GM12878 (cell line): ENCODE results near the gene C5. TPM values are rescaled to one million over a fixed set of nuclear protein-coding genes. Genes with fewer than 3 reads are reported as not detected.

ENCODE experiments used
- ATAC-seq: fragments of 200-7000 bp; cut with Tn5 transposase; 3 replicates; pipeline ENCODE4 v1.9.1; 2020; ENCODE audit warnings: mild to moderate bottlenecking, moderate library complexity
- BruUV-seq: library from RNA; stranded (reverse); fragments of 400-500 nt; replicated peaks from 2 replicates; lab custom pipeline; 2021; lab: Mats Ljungman, UMichigan
- CTCF ChIA-PET: fragments of 300-600 bp; sonication (Branson Sonifier 250); formaldehyde crosslinking; extraction: SDS; loops from one replicate; lab custom pipeline; 2021; ENCODE audit warnings: inconsistent platforms; lab: Yijun Ruan, JAX
- POLR2A ChIA-PET: fragments of 350-600 bp; formaldehyde crosslinking; extraction: SDS; loops from one replicate; lab custom pipeline; 2021; ENCODE audit warnings: inconsistent platforms; lab: Charles Lee
- RAD21 ChIA-PET: fragments of 300-600 bp; sonication (Branson Sonifier 250); formaldehyde crosslinking; loops from one replicate; lab custom pipeline; 2023; ENCODE audit warnings: antibody characterized with exemption; ENCODE audit not compliant: unreplicated experiment; lab: Charles Lee
- SMC1A ChIA-PET: fragments of 300-600 bp; sonication (Branson Sonifier 250); formaldehyde crosslinking; loops from one replicate; lab custom pipeline; 2023; ENCODE audit not compliant: unreplicated experiment, uncharacterized antibody; lab: Charles Lee
- DNase-seq: peaks from one replicate; pipeline ENCODE4 v3.0.0-alpha.2; 2011; ENCODE audit warnings: low read depth, low spot score
- FAIRE-seq: peaks from 3 replicates; lab custom pipeline; 2011; peaks lifted over from hg19 to GRCh38; lab: Jason Lieb, UNC
- H2AFZ ChIP-seq: 2 replicates; pipeline ENCODE4 v1.6.0; 2011; ENCODE audit warnings: low read depth, low read length, control low read depth; ENCODE audit not compliant: control insufficient read depth
- H3K27ac ChIP-seq: 2 replicates; pipeline ENCODE4 v1.5.1; 2011; ENCODE audit warnings: control low read depth; ENCODE audit not compliant: control insufficient read depth, insufficient read depth
- H3K27me3 ChIP-seq, 2 experiments: replicated peaks in 1 of 2; 2 replicates each; pipeline versions ENCODE4 v1.6.0 to v1.6.1; 2011; ENCODE audit warnings: low read length in 1 of 2; ENCODE audit not compliant: control insufficient read depth in 2 of 2, insufficient read depth in 2 of 2
- H3K36me3 ChIP-seq, 2 experiments: 2 replicates each; pipeline ENCODE4 v1.5.1; 2011; ENCODE audit warnings: low read length in 1 of 2; ENCODE audit not compliant: control insufficient read depth in 2 of 2, insufficient read depth in 2 of 2
- H3K4me1 ChIP-seq: 2 replicates; pipeline ENCODE4 v1.6.1; 2011; ENCODE audit warnings: mild to moderate bottlenecking, low read length, moderate library complexity, mixed read lengths; ENCODE audit not compliant: control insufficient read depth, insufficient read depth
- H3K4me2 ChIP-seq: 2 replicates; pipeline ENCODE4 v1.6.0; 2011; ENCODE audit warnings: control low read depth; ENCODE audit not compliant: control insufficient read depth, insufficient read depth
- H3K4me3 ChIP-seq: fragments of 200-600 bp; sonication (generic); 2 replicates; pipeline ENCODE4 v1.5.1; 2016
- H3K79me2 ChIP-seq: 2 replicates; pipeline ENCODE4 v1.6.0; 2011; ENCODE audit warnings: low read length; ENCODE audit not compliant: control insufficient read depth, insufficient read depth
- H3K9ac ChIP-seq: 2 replicates; pipeline ENCODE4 v1.8.0; 2011; ENCODE audit warnings: low read length, control low read depth, mixed read lengths; ENCODE audit not compliant: control insufficient read depth, insufficient read depth
- H3K9me3 ChIP-seq: replicated peaks from 3 replicates; pipeline ENCODE4 v1.5.1; 2011; ENCODE audit warnings: mild to moderate bottlenecking, low read length; ENCODE audit not compliant: control insufficient read depth, insufficient read depth
- H4K20me1 ChIP-seq: 2 replicates; pipeline ENCODE4 v1.6.0; 2011; ENCODE audit not compliant: control insufficient read depth, insufficient read depth
- BCLAF1 ChIP-seq: fragments of 450-650 bp; IDR thresholded peaks from 2 replicates; pipeline ENCODE4 v1.6.1; 2017; ENCODE audit warnings: antibody characterized with exemption, mild to moderate bottlenecking, moderate library complexity
- BHLHE40 ChIP-seq, 2 experiments: fragments of 450-650 bp in 1 of 2; IDR thresholded peaks; 2 replicates each; pipeline ENCODE4 v1.6.1; 2011 to 2017; ENCODE audit warnings: low read depth in 2 of 2, borderline replicate concordance in 1 of 2, improper control_type of control experiment in 1 of 2, low read length in 1 of 2, mild to moderate bottlenecking in 1 of 2
- CBX3 ChIP-seq: fragments of 200-600 bp; sonication (generic); IDR thresholded peaks from 2 replicates; pipeline ENCODE4 v1.6.1; 2016; ENCODE audit warnings: low read depth, borderline replicate concordance
- CBX5 ChIP-seq: sonication (generic); IDR thresholded peaks from 2 replicates; pipeline ENCODE4 v1.6.1; 2016; ENCODE audit warnings: low read depth, moderate library complexity, mild to moderate bottlenecking, inconsistent platforms
- KLF5 ChIP-seq: fragments of 450-650 bp; IDR thresholded peaks from 2 replicates; pipeline ENCODE4 v1.6.1; 2014; ENCODE audit warnings: mild to moderate bottlenecking; ENCODE audit not compliant: partially characterized antibody
- MAX ChIP-seq: IDR thresholded peaks from 2 replicates; pipeline ENCODE4 v1.6.1; 2012; ENCODE audit warnings: low read depth, low read length, improper control_type of control experiment
- MYC ChIP-seq: IDR thresholded peaks from 2 replicates; pipeline ENCODE4 v1.6.1; 2011; ENCODE audit warnings: mild to moderate bottlenecking, low read length, moderate library complexity, inconsistent platforms; ENCODE audit not compliant: insufficient read depth, insufficient replicate concordance, insufficient read length, severe bottlenecking
- RELA ChIP-seq: fragments of 450-650 bp; IDR thresholded peaks from 2 replicates; pipeline ENCODE4 v1.8.0; 2014; ENCODE audit warnings: borderline replicate concordance; ENCODE audit not compliant: partially characterized antibody
- YBX1 ChIP-seq: fragments of 450-650 bp; IDR thresholded peaks from 2 replicates; pipeline ENCODE4 v1.6.1; 2016; ENCODE audit warnings: antibody characterized with exemption
- ZBTB11 ChIP-seq: fragments of 450-650 bp; formaldehyde crosslinking; IDR thresholded peaks from 2 replicates; pipeline ENCODE4 v1.5.0; 2022; ENCODE audit warnings: mild to moderate bottlenecking, missing genetic modification characterization
- WGBS: methylation state at CpG from one replicate; pipeline ENCODE4 v1.1.6; 2016; ENCODE audit warnings: low lambda C conversion rate; ENCODE audit not compliant: insufficient replicate concordance, insufficient coverage; ENCODE audit errors: missing lambda C conversion rate; 5-methylcytosine and 5-hydroxymethylcytosine counted together
- in situ Hi-C: fragments of 300-500 bp; cut with MboI; formaldehyde crosslinking; loops from 9 replicates; pipeline ENCODE4 v1.14.3; 2018; ENCODE audit warnings: mixed read lengths
- intact Hi-C: fragments of 100-400 bp; cut with micrococcal nuclease; formaldehyde crosslinking; loops from one replicate; pipeline ENCODE4 v1.14.2; 2022; ENCODE audit not compliant: unreplicated experiment
- polyA plus RNA-seq, 11 experiments: library from polyadenylated mRNA; depleted of rRNA in 4 of 11; unstranded in 6 of 11; stranded (reverse) in 5 of 11; fragments of >200 nt; fragmentation: Nextera tagmentation in 4 of 11; fragmentation: Illumina TruSeq in 1 of 11; extraction: Ambion mirVana in 4 of 11; extraction: Trizol in 1 of 11; gene quantifications; 1 replicate in 1 of 11; 2 replicates in 10 of 11; pipeline versions ENCODE4 v1.2.1 to v1.2.3, GENCODE V29; 2011 to 2016; ENCODE audit warnings: inconsistent platforms in 2 of 11, missing spikeins in 2 of 11, low read depth in 1 of 11
- total RNA-seq, 4 experiments: library from RNA; depleted of rRNA in 3 of 4; stranded (reverse); fragments of >200 nt in 3 of 4; fragmentation: Illumina TruSeq in 1 of 4; extraction: Trizol in 1 of 4; gene quantifications; 2 replicates each; pipeline versions ENCODE4 v1.2.1 to v1.2.3, GENCODE V29; 2013 to 2021
- TF ChIP-seq, protein P1 (sequence below): fragments of 450-650 bp; IDR thresholded peaks from 2 replicates; pipeline ENCODE4 v1.6.1; 2014; ENCODE audit warnings: mild to moderate bottlenecking

Gene C5
- total and polyA plus RNA-seq, 10 of the 15 experiments (the other 5 are each of a cell fraction or from before 2014, with no cell fraction given): 0.39 to 2.2 (median 1.2) TPM

GRCh38 chr9:121071370-121071755, 21.3 kb upstream of the C5 start:
- H3K4me1 ChIP-seq: peaks cover 29% of the 10 kb centered on the region
- SMC1A ChIA-PET: interaction anchor here (0.7 to 8.9 kb wide), 13 partner anchors 10 to 316 kb away, joined by 3 to 66 read pairs (median 4); partner anchors contain the start of gene FBXW2
- H3K27ac ChIP-seq: peak overlapping the region; percentile 91
- CTCF ChIA-PET: interaction anchor here (0.7 to 6.4 kb wide), 17 partner anchors 9 to 356 kb away, joined by 3 to 78 read pairs (median 3); partner anchors contain the start of gene MEGF9
- peaks cover 28% of the 10 kb centered on the region for H3K79me2 ChIP-seq
- intact Hi-C loops (loop anchor here (5.0 kb wide), 2 partner anchors 51 to 139 kb away; no protein-coding TSS in a partner anchor), in situ Hi-C loops (no loop called here)
- BruUV-seq: no TSS peak
- H3K9ac ChIP-seq: peak overlapping the region; percentile 69; the same call in 1 of the 2 replicates
- peak overlapping the region; percentile 61 for H3K4me3 ChIP-seq
- H3K9me3 ChIP-seq: no peaks in the 10 kb centered on the region; the same call in 1 of the 3 replicates
- H2AFZ ChIP-seq: peak overlapping the region; percentile 16
- no peaks in the 10 kb centered on the region for H4K20me1 ChIP-seq
- H3K27me3 ChIP-seq: no peaks in the 10 kb centered on the region
- H3K36me3 ChIP-seq: no peaks in the 10 kb centered on the region
- FAIRE-seq (no peak), DNase-seq (no peak), ATAC-seq (peak; percentile 19)
- peak overlapping the region; percentile 64 for H3K4me2 ChIP-seq
- WGBS: 94% methylated on average over 2 of the region's 2 CpGs
- POLR2A ChIA-PET: interaction anchor here (0.7 to 3.8 kb wide), 5 partner anchors 48 to 131 kb away, joined by 3 to 22 read pairs (median 4); no protein-coding TSS in a partner anchor
- RAD21 ChIA-PET: interaction anchor here (0.6 to 2.7 kb wide), 9 partner anchors 9 to 316 kb away, joined by 3 to 11 read pairs (median 3); partner anchors contain the start of gene TRAF1
- TF ChIP-seq MYC: no peak
- no peak for TF ChIP-seq CBX3
- 0 out of 2 replicates have a peak, but pooled peaks have one; percentile 18 for TF ChIP-seq YBX1
- TF ChIP-seq MAX: no peak
- TF ChIP-seq RELA: no peak
- TF ChIP-seq ZBTB11 (CRISPR knock-in tag): no peak
- no peak for TF ChIP-seq CBX5
- TF ChIP-seq, protein P1, sequence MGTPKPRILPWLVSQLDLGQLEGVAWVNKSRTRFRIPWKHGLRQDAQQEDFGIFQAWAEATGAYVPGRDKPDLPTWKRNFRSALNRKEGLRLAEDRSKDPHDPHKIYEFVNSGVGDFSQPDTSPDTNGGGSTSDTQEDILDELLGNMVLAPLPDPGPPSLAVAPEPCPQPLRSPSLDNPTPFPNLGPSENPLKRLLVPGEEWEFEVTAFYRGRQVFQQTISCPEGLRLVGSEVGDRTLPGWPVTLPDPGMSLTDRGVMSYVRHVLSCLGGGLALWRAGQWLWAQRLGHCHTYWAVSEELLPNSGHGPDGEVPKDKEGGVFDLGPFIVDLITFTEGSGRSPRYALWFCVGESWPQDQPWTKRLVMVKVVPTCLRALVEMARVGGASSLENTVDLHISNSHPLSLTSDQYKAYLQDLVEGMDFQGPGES: no peak
- no peak for TF ChIP-seq BHLHE40 (IDR thresholded peaks at IDR 0.05; ENCODE audit: borderline replicate concordance in 1 of 2, low read depth in 2 of 2, low read length in 1 of 2)
- no peak for TF ChIP-seq KLF5
- no peak for TF ChIP-seq BCLAF1
